Neural progenitor cell (in vitro differentiated cells): ENCODE results near the gene CLK3.

Experiments
- EZH2 ChIP-seq: fragments of 200-600 bp; sonication (generic); IDR thresholded peaks from 2 replicates; pipeline ENCODE4 v1.6.1; 2017; ENCODE audit warnings: antibody characterized with exemption, mild to moderate bottlenecking, moderate library complexity
- EZH2phosphoT487 ChIP-seq: fragments of 200-600 bp; sonication (generic); IDR thresholded peaks from 2 replicates; pipeline ENCODE4 v1.6.1; 2017; ENCODE audit warnings: antibody characterized with exemption
- TF ChIP-seq, protein P1 (sequence below): fragments of 200-600 bp; sonication (generic); IDR thresholded peaks from 2 replicates; pipeline ENCODE4 v1.5.1; 2017; ENCODE audit warnings: antibody characterized with exemption, mild to moderate bottlenecking

DNA sequence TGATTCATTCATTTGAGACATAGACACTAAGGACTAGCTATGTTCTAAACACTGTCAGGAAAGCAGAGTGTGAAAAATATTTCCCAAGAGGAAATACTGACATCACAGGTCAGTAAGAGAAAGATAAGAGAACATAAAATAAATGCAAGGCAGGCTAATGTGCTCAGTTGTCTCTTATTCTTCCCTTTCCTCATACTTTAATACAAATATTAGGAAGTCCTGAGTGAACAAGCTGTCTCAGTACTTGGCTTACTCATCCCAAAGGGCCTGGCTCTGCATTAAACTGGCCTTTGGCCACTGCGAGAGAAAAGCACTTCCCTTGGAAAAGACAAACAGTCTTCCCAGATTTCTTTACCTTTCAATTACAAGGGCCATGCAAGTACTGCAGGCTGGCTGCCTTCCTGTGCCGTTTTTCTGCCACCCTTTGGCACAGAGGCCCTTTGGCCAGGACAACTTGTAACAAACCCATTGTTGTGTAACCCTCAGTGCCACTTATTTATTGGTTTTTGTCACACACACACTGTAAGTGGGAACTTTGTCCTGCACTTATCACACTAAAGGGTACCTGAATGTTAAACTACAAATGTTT lies 48.5 kb downstream of the CLK3 start:
- TF ChIP-seq EZH2 (no peak), EZH2phosphoT487 (no peak)
- TF ChIP-seq, protein P1, sequence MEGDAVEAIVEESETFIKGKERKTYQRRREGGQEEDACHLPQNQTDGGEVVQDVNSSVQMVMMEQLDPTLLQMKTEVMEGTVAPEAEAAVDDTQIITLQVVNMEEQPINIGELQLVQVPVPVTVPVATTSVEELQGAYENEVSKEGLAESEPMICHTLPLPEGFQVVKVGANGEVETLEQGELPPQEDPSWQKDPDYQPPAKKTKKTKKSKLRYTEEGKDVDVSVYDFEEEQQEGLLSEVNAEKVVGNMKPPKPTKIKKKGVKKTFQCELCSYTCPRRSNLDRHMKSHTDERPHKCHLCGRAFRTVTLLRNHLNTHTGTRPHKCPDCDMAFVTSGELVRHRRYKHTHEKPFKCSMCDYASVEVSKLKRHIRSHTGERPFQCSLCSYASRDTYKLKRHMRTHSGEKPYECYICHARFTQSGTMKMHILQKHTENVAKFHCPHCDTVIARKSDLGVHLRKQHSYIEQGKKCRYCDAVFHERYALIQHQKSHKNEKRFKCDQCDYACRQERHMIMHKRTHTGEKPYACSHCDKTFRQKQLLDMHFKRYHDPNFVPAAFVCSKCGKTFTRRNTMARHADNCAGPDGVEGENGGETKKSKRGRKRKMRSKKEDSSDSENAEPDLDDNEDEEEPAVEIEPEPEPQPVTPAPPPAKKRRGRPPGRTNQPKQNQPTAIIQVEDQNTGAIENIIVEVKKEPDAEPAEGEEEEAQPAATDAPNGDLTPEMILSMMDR = no peak
